ENCODE data around the gene SLC12A6. TPM values are rescaled to one million over a fixed set of nuclear protein-coding genes. Genes with fewer than 3 reads are reported as not detected.

Gene SLC12A6
- total RNA-seq, 1 experiment from 2014 or later: 19.5 TPM

DNA sequence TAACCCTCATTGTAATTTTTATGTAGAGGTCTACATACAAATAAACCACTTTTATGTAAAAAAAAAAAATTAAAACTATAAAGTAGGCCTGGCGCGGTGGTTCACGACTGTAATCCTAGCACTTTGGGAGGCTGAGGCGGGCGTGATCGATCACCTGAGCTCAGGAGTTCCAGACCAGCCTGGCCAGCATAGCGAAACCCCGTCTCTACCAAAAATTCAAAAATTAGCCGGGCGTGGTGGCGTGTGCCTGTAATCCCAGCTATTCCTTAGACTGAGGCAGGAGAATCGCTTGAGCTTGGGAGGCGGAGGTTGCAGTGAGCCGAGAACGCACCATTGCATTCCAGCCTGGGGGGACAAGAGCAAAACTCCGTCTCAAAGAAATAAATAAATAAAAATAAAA is 766 bp upstream of the SLC12A6 start:
- no peaks in the 10 kb centered on the region for H3K27me3 ChIP-seq (ENCODE audit: control insufficient read depth, insufficient read depth, low read length)
- peak overlapping the region; percentile 88 for H3K27ac ChIP-seq (ENCODE audit: low read length)
- BruUV-seq (replicated peaks): no TSS peak
- in situ Hi-C loops (cut with HindIII; ENCODE audit: low pct_unique_long_range_greater_than_20kb, low sequenced_read_pairs) (no loop called here), intact Hi-C loops (cut with micrococcal nuclease; ENCODE audit: unreplicated experiment) (no loop called here)
- H3K4me3 ChIP-seq (ENCODE audit: low read depth in 2 of 2, low read length in 2 of 2): peak overlapping the region; percentile 67 to 85
- ChIA-PET POLR2A (interaction anchor here (0.6 to 1.0 kb wide), 3 partner anchors 13 to 20 kb away, joined by 3 to 5 read pairs (median 3); no protein-coding TSS in a partner anchor), CTCF (interaction anchor here (1.2 kb wide), 1 partner anchor 29 kb away, joined by 6 read pairs; the partner anchor contains the start of gene LPCAT4)
- TF ChIP-seq CTCF (IDR thresholded peaks at IDR 0.05) (no peak), SIN3A (IDR thresholded peaks at IDR 0.05; ENCODE audit: borderline replicate concordance, insufficient read depth, low read depth, low read length) (no peak), TCF7L2 (IDR thresholded peaks at IDR 0.05; ENCODE audit: low read depth, low read length) (no peak), POLR2AphosphoS5 (IDR thresholded peaks at IDR 0.05; ENCODE audit: low read depth, low read length) (no peak)
- TF ChIP-seq, protein P1, sequence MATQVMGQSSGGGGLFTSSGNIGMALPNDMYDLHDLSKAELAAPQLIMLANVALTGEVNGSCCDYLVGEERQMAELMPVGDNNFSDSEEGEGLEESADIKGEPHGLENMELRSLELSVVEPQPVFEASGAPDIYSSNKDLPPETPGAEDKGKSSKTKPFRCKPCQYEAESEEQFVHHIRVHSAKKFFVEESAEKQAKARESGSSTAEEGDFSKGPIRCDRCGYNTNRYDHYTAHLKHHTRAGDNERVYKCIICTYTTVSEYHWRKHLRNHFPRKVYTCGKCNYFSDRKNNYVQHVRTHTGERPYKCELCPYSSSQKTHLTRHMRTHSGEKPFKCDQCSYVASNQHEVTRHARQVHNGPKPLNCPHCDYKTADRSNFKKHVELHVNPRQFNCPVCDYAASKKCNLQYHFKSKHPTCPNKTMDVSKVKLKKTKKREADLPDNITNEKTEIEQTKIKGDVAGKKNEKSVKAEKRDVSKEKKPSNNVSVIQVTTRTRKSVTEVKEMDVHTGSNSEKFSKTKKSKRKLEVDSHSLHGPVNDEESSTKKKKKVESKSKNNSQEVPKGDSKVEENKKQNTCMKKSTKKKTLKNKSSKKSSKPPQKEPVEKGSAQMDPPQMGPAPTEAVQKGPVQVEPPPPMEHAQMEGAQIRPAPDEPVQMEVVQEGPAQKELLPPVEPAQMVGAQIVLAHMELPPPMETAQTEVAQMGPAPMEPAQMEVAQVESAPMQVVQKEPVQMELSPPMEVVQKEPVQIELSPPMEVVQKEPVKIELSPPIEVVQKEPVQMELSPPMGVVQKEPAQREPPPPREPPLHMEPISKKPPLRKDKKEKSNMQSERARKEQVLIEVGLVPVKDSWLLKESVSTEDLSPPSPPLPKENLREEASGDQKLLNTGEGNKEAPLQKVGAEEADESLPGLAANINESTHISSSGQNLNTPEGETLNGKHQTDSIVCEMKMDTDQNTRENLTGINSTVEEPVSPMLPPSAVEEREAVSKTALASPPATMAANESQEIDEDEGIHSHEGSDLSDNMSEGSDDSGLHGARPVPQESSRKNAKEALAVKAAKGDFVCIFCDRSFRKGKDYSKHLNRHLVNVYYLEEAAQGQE (IDR thresholded peaks at IDR 0.05; ENCODE audit: insufficient read depth in 1 of 2, low read depth in 2 of 2, low read length in 1 of 2): no peak
- DNase-seq (ENCODE audit: low read depth, low spot score) (no peak), ATAC-seq (peak; percentile 6)
- H3K36me3 ChIP-seq (ENCODE audit: control insufficient read depth, insufficient read depth, low read length): peaks cover 10% of the 10 kb centered on the region
- H3K4me1 ChIP-seq (ENCODE audit: control insufficient read depth, insufficient read depth, low read length): peaks cover 42% of the 10 kb centered on the region
- H3K9me3 ChIP-seq (ENCODE audit: control insufficient read depth, insufficient read depth, low read depth, low read length): no peaks in the 10 kb centered on the region

DNA sequence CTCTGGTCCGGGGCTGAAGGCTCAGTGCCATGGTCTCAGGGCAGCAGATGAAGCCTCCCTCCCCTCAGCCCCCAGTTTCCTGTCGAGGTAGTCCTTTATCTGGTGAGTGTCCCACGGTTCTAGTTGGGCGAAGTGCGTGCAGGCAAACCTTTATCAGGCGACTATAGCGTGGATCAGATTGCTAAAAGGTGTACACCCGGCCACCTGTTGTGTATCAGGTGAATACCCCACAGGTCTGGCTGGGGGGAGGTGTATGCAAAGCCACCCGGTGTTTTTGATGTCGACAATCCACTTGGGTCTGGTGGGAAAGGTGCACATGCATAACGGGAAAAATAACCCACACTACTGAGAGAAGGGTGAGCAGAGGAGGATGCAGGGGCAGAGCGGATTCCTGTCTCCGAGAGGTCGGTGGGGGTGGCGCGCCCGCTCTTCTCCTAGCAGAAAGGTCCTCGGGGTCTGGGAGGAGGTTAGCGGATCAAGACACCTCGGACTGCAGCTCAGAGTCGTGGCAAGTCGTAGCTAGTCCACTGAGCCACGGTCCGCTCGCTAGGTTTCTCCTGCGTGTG is 507 bp downstream of the SLC12A6 start:
- H3K27ac ChIP-seq (ENCODE audit: low read length): peak overlapping the region; percentile 58
- ChIA-PET CTCF (no interaction called here), POLR2A (interaction anchor here (0.6 kb wide), 1 partner anchor 113 kb away, joined by 3 read pairs; no protein-coding TSS in a partner anchor)
- peak overlapping the region; percentile 67 to 85 for H3K4me3 ChIP-seq (ENCODE audit: low read depth in 2 of 2, low read length in 2 of 2)
- intact Hi-C loops (cut with micrococcal nuclease; ENCODE audit: unreplicated experiment) (no loop called here), in situ Hi-C loops (cut with HindIII; ENCODE audit: low pct_unique_long_range_greater_than_20kb, low sequenced_read_pairs) (no loop called here)
- H3K4me1 ChIP-seq (ENCODE audit: control insufficient read depth, insufficient read depth, low read length): peaks cover 41% of the 10 kb centered on the region
- peaks cover 10% of the 10 kb centered on the region for H3K36me3 ChIP-seq (ENCODE audit: control insufficient read depth, insufficient read depth, low read length)
- no peak for ATAC-seq
- no peak for DNase-seq (ENCODE audit: low read depth, low spot score)
- no peaks in the 10 kb centered on the region for H3K9me3 ChIP-seq (ENCODE audit: control insufficient read depth, insufficient read depth, low read depth, low read length)
- no peaks in the 10 kb centered on the region for H3K27me3 ChIP-seq (ENCODE audit: control insufficient read depth, insufficient read depth, low read length)
- TF ChIP-seq SIN3A (IDR thresholded peaks at IDR 0.05; ENCODE audit: borderline replicate concordance, insufficient read depth, low read depth, low read length): no peak
- TF ChIP-seq POLR2AphosphoS5 (IDR thresholded peaks at IDR 0.05; ENCODE audit: low read depth, low read length): no peak
- no peak for TF ChIP-seq CTCF (IDR thresholded peaks at IDR 0.05)
- TF ChIP-seq, protein P1 (IDR thresholded peaks at IDR 0.05; ENCODE audit: insufficient read depth in 1 of 2, low read depth in 2 of 2, low read length in 1 of 2): no peak
- TF ChIP-seq TCF7L2 (IDR thresholded peaks at IDR 0.05; ENCODE audit: low read depth, low read length): peak; percentile 28; the same call in 1 of the 2 replicates
- no TSS peak for BruUV-seq (replicated peaks)

All from Panc1 (cell line).